Testis (tissue), 2 donors: ENCODE measurements around the gene KCNJ16.

Experiments used
- POLR2A ChIP-seq: fragments of 450-650 bp; IDR thresholded peaks from one replicate; pipeline ENCODE4 v1.6.1; 2017; ENCODE audit warnings: antibody characterized with exemption, mild to moderate bottlenecking, moderate library complexity
- TF ChIP-seq, protein P1 (sequence below), 3 experiments: fragments of 450-650 bp in 2 of 3; fragments of 200-600 bp in 1 of 3; sonication (generic) in 1 of 3; IDR thresholded peaks; one replicate each; pipeline ENCODE4 v1.5.1; 2016 to 2019; ENCODE audit warnings: antibody characterized with exemption in 3 of 3, mild to moderate bottlenecking in 2 of 3, moderate library complexity in 1 of 3

DNA sequence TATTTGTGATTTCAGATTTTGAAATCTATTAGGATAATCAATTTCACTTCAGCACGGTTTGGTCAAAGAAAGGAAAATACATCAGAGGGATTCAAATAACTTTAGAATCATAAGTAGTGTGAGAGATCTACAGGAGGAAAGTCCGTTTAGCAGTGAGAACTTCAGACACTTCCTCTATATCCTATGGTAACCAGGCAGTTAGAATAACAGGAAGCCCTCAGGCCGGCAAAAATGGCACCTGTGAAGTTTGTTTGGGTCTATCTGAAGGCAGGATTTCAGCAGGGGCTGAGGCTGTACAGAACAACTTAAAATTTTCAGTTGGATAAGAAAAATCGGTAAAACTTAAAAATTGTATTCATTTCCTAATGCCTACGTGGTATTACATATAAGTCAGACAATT, 24.9 kb downstream of the KCNJ16 start:
- TF ChIP-seq, protein P1, sequence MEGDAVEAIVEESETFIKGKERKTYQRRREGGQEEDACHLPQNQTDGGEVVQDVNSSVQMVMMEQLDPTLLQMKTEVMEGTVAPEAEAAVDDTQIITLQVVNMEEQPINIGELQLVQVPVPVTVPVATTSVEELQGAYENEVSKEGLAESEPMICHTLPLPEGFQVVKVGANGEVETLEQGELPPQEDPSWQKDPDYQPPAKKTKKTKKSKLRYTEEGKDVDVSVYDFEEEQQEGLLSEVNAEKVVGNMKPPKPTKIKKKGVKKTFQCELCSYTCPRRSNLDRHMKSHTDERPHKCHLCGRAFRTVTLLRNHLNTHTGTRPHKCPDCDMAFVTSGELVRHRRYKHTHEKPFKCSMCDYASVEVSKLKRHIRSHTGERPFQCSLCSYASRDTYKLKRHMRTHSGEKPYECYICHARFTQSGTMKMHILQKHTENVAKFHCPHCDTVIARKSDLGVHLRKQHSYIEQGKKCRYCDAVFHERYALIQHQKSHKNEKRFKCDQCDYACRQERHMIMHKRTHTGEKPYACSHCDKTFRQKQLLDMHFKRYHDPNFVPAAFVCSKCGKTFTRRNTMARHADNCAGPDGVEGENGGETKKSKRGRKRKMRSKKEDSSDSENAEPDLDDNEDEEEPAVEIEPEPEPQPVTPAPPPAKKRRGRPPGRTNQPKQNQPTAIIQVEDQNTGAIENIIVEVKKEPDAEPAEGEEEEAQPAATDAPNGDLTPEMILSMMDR (IDR thresholded peaks at IDR 0.05): no peak
- no peak for TF ChIP-seq POLR2A
